NCI-H1048 (cell line): ENCODE data around the gene YOD1.

Source experiments
- DNase-seq: peaks from one replicate; lab custom pipeline; 2025; lab: John Stamatoyannopoulos, UW

YOD1 gene

GRCh38 chr1:207072233-207072632 is 21.2 kb upstream of the YOD1 start:
- DNase-seq, result no peak

DNA sequence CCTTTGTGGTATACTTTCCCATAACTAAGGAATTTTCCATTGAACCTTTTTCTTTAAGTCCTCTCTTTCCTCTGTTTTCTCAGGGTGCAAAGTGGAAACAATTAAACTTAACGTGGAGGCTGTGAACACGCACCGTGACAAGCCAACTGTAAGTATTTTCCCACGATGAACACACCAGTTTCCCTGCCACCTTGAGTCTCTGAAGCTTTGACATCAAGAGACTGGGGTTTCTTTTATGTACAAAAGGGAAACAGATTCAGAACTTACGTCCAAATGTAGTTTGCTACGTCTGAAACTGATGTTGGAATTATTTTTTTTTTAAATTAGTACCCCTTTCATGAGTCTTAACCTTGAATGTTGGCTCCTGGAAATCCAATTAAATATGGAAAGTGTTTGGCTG is 20.4 kb upstream of the YOD1 start:
- DNase-seq, result no peak

GRCh38 chr1:207070811-207071210 is 19.8 kb upstream of the YOD1 start:
- DNase-seq, result no peak

GRCh38 chr1:207069858-207070506 is 19.0 kb upstream of the YOD1 start:
- no peak for DNase-seq

DNA sequence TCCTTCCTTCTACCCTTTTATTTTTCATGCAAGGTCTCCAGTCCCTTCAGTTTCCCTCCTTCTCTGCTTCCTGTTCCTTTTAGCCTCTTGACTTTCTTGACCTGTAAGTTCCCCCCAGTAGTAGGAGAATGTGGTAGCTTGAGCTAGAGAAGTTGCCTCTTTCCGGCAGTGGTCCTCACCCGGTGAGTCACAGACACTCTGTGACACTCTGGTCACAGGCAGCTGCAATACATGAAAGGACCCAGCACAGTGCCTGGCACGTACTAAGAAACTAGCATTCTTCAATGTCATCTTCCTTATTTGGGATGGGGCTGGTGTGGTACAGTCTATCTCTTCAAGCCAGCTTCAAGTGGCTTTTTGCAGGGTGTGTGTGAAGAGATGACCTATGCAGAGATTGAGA is 18.1 kb upstream of the YOD1 start:
- no peak for DNase-seq

GRCh38 chr1:207067665-207068064 is 16.7 kb upstream of the YOD1 start:
- DNase-seq, result no peak

DNA sequence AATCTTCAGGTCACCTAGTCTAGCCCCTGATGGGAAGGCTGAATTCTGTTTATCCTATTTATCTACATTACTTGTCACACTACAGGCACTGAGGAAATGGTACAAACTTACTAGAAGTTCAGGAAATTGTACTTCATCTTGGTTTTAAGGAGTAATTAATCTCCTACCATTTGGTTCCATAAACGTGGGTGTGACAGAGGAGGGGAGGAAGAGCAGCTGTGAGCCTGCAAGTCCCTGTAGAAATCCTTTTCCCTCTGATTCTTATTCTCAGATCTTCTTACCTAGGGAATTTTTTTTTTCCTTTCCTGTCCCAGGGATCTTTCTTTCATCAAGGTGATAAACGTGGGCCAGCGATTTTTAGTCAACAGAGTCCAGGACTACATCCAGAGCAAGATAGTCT is 16.2 kb upstream of the YOD1 start:
- DNase-seq, result no peak

DNA sequence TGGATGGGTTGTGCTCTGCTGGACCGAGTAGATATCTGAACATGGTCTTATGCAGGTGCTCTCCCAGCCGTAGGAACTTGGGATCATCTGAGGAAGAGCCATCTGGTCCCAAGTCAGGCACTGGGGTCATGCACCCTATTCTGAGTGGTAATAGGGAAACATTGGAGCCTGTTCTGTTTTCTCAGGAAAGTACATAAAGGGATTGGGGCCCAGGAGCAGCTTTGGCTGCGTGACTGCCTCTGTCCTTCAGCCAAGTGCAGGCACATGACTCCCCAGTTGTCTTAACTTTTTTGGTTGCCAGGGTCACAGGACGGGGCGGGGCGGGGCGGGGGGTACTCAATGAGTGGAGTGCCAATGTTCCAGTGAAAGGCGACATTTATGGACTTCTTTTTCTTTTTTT is 13.6 kb upstream of the YOD1 start:
- DNase-seq, result no peak

- DNase-seq, result no peak
Measured at GRCh38 chr1:207063014-207063413, 12.0 kb upstream of the YOD1 start.

DNA sequence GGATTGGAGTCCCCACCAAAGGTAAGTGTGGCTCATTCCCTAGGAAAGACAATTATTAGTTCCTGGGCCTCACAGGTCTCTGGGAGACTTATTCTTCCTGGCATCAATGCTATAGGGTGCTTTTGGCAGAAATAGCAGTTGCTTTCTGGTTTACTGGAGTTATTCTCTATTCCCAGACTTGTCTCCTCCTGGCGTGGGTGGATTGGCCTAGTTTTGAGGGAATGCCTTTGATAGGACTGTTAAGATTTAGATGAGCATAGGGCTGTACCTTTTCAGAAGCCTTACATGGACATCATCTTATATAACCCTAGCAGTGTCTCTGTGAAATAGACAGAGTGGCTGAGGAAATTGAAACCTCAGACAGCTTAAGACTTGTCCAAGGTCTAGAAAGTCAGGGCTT is 11.1 kb upstream of the YOD1 start:
- no peak for DNase-seq

- DNase-seq, result no peak
Measured at GRCh38 chr1:207060596-207060995, 9.6 kb upstream of the YOD1 start.

GRCh38 chr1:207059881-207060280 is 8.9 kb upstream of the YOD1 start:
- DNase-seq, result no peak

DNA sequence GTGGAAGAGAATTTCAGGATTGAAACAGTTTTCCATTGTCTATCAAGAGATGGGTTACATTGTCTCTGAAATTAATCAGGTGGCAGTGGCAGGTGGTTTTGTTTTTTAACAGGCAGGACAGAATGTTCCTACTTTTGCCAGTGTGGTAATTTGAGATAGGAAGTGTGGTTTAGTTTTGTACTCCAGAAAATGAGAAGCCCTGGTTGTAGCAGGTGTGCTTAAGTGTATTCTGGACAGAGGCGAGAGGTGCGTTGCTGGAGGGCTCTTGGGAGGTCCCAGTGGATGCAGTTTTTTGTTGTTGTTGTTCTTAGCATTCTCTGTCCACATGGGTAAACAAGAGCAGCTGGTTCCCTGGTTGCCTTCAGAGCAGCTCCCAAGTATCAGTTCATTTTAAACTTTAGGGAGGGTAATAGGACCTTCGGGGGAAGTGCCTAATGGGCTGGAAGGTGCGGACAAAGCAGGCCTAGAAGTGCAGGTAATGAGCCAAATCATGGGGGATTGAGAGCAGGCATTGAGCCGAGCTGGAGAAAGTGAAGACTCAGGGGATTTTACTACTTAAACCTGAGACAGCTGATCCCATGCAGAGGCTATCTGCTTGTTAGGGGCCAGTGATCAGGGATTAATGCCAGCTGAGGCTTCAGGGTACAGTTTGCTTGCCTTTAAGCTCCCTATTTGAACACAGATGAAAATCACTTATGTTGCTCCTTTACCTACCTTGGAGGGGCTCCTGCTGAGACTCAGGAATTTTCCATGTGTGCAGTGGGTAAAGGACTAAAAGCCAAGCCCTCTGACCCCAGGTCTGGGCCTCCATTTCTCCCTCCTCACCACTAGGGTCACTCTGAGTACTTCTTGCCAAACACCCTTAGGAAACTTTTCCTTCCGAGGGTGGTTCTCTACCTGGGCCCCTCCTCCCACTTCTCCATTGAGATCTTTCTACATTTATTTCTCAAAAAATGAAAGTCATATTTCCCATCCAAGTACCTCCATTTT is 8.2 kb upstream of the YOD1 start:
- no peak for DNase-seq

DNA sequence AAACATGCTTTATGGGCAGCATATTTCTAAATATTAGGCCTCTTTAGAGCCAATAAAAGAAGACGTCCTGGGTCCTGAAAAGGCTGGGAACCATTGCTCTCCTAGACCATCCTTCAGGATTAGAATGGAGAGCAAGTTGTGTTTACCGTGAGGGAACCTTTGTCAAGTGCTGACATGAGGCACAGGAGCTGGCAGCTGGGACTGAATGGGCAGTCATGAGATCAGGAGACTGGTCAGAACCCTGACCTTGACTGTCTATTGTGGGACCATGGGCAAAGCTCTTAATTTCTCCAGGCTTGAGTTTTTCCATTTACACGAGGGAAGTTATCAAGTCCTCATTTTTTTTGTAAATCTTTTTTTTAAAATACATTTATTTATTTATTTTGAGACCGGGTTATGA is 7.2 kb upstream of the YOD1 start:
- no peak for DNase-seq

- DNase-seq, result no peak
Measured at GRCh38 chr1:207056673-207057072, 5.7 kb upstream of the YOD1 start.

DNA sequence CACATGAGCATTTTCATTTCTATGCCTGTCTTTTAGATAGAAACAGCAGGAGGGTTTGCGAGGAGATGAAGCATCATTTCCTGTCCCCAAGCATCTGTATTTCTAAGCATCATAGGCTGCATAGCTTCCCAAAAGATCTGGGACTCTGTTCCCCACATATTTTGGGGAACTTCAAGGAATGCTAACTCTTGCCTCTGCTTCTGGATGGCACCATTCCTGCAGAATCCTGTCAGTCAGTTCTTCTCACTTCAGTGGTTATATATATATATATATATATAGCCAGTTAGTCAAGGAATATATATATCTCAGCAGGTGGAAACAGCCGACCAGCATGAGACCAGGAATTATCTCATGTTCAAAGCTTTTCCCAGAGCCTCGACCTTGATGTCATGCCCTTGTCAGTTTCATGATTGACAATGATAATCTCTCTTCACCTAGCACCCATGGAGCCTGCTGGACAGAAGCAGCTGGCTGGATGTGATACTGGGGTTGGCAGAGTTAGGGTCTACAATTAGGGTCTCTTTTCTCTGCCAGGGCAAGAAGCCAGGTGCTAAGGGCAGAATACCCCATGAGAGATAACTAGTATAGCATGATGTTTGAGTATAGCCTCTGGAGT is 4.5 kb upstream of the YOD1 start:
- no peak for DNase-seq

- no peak for DNase-seq
Measured at GRCh38 chr1:207054491-207054890, 3.5 kb upstream of the YOD1 start.

GRCh38 chr1:207052911-207053769 is 2.1 kb upstream of the YOD1 start, which contains the start of gene PFKFB2:
TSS of gene PFKFB2 (plus strand) at chr1:207053275. CDS start at chr1:207054718, 1,443 bp downstream.
- DNase-seq, result peak; percentile 100

DNA sequence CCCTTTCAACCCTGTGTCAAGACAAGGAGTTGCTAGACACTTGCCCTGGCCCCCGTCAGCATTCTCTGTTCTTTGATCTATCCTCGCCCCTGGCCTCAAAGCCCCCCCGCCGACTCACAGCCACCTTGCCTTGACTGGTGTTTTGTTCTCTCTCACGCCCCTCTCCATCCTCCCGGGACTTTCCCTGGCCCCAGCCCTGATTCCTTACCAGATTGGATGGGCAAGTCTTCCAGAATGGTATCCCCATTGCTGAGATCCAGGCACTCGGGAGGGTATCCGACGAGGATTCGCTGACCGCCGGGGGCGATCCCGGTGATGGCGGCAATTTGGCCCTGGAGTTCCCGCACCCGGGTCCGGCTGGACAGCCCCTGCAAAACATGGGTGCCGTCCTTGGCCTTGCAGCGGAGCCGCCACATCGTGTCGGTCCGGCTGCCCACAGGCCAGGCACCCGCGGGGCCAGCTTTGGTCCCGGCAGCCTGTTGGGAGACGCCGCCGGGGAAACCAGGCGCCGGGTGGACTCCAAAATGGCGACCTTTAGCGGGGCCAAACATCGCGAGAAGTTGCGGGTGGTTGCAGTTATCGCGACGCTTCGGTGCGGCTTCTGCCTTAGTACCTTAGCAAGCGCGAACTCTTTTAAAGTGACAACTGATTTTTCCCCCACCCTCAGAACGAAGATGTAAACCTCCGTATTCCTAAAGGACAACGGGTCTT is 373 bp downstream of the YOD1 start:
- peak; percentile 94 for DNase-seq

DNA sequence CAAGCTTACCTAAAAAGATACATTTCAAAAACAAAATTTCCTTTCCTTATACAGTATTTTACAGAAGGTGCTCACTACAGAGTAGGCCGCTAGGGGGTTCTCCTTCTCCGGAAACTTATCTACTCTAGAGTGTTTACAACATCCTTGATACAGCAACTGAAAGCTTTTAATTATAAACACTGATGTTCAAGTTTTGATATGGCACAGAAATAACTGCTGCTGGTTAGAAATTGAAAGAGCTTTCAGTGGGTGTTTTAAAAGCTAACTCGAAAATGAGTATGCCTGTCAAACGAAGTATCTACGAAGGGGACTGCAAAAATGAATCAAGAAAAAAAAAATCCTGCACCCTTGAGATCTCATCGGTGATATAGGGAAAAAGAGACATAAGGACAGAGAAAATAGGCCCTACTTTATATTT is 1.0 kb downstream of the YOD1 start:
- DNase-seq, result peak; percentile 45

- DNase-seq, result no peak
Measured at GRCh38 chr1:207049514-207049913, 1.5 kb downstream of the YOD1 start.
